Mammary epithelial cell (primary cell): ENCODE data around the gene ANKRD16.

Experiments
- EZH2 ChIP-seq: IDR thresholded peaks from 2 replicates; pipeline ENCODE4 v1.6.1; 2012; ENCODE audit warnings: low read length, inconsistent platforms, borderline replicate concordance
- TF ChIP-seq, protein P1 (sequence below), 2 donors: IDR thresholded peaks in 1 of 2; conservative IDR thresholded peaks in 1 of 2; 2 replicates each; pipeline ENCODE4 v1.5.1; 2011 to 2012; ENCODE audit warnings: inconsistent platforms in 2 of 2, low read length in 2 of 2, mild to moderate bottlenecking in 2 of 2, control low read depth in 1 of 2, low read depth in 1 of 2; ENCODE audit not compliant: insufficient read depth in 1 of 2; ENCODE audit errors: extremely low read depth in 1 of 2

- TF ChIP-seq, protein P1, sequence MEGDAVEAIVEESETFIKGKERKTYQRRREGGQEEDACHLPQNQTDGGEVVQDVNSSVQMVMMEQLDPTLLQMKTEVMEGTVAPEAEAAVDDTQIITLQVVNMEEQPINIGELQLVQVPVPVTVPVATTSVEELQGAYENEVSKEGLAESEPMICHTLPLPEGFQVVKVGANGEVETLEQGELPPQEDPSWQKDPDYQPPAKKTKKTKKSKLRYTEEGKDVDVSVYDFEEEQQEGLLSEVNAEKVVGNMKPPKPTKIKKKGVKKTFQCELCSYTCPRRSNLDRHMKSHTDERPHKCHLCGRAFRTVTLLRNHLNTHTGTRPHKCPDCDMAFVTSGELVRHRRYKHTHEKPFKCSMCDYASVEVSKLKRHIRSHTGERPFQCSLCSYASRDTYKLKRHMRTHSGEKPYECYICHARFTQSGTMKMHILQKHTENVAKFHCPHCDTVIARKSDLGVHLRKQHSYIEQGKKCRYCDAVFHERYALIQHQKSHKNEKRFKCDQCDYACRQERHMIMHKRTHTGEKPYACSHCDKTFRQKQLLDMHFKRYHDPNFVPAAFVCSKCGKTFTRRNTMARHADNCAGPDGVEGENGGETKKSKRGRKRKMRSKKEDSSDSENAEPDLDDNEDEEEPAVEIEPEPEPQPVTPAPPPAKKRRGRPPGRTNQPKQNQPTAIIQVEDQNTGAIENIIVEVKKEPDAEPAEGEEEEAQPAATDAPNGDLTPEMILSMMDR (conservative IDR thresholded peaks at IDR 0.05 in 1 of 2, IDR thresholded peaks at IDR 0.05 in 1 of 2; ENCODE audit: extremely low read depth in 1 of 2, insufficient read depth in 1 of 2, low read depth in 1 of 2, low read length in 2 of 2), result no peak
- TF ChIP-seq EZH2, result no peak
These were observed 13.0 kb upstream of the ANKRD16 start for GRCh38 chr10:5902511-5903274.
